Activated CD8-positive, alpha-beta memory T cell treated with anti-CD3 and anti-CD28 coated beads, Interleukin-2, amount 50 U/mL, for 1 hour (primary cell): ENCODE results near the gene DCANP1.

ENCODE experiments used
- DNase-seq: peaks from one replicate; pipeline ENCODE4 v3.0.0-alpha.2; 2020; ENCODE audit errors: extremely low read depth

DCANP1 gene

DNA sequence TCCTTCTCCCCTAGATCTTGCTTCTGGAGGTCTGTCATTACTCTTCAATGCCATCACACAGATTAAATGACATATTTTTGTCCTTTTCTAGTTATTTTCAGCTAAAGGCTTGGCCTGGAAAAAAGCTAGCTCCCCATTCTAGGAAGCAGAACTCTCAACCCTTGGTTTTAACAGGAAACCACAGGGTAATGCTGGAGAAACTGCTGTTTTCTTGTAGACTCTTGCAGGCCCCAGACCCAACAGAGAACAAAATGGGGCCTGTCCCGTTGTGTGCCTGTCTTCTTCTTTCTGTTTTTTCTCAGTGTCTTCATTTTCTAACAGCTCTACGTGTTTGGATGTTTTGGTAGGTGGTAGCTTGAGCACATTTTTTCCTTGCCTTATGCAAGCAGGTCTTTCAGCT, 21.5 kb downstream of the DCANP1 start:
- DNase-seq, result no peak

- DNase-seq, result no peak
Measured at GRCh38 chr5:135423846-135424168, 23.3 kb downstream of the DCANP1 start.

DNA sequence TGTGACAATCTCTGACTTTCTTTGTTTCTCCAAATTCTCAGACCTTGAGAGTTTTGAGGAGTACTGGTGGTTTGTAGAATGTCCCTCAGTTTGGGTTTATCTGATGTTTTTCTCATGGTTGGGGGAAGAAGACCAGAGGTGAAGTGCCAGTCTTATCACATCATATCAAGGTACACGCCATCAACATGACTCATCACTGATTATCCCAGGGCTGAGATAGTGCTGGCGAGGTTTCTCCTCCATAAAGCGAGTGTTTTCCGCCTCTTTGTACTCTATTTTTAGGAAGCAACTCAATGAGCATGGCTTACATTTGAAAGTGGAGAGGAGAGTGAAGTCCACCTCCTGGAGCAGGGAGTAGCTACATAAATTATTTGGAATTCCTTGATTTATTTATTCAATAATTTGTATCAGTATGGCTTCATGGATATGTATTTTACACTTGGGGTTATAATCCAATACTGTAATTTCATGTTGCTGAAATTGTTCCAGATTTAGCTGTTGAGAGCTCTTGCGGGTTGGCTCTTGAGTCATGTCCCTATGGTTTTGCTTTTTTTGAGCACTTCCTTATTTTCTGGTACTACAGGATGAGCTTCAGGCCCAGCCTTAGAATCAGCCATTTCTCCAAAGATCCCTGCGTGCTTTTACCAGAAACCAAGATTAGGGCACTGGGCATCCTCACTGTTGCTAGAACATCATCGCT, 23.9 kb downstream of the DCANP1 start:
- no peak for DNase-seq

- no peak for DNase-seq
Measured at GRCh38 chr5:135422419-135422818, 24.7 kb downstream of the DCANP1 start.

DNA sequence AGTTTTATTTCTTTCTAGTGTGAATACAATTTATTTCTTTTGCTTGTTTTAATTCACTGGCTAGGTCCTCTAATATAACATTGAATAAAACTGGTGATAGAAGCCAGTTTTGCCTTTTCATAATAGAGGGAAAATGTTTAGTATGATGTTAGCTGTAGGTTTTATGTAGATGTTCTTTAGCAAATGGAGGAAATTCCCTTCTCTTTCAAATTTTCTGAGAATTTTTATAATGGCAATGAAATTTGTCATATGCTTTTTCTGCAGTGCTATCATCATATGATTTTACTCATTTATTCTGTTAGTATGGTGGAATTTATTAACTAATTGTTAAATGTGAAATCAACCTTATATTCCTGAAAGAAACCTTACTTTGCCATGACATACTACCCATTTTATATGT, 30.1 kb downstream of the DCANP1 start:
- DNase-seq, result no peak

DNA sequence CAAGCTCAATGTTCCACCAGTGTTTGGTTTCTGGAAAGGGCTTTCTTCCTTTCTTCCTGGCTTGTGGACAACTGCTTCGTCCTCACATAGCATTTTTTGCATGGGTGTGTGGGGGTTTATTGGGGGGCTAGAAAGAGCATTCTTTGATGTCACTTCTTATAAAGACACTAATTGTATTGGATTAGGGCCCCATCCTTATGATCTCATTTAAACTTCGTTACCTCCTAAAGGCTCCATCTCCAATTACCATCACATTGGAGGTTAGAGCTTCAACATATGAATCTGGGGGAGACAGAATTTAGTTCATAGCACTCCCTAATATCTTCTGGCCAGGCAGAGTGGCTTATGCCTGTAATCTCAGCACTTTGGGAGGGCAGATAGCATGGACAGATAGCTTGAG, 42.1 kb downstream of the DCANP1 start:
- DNase-seq, result no peak

GRCh38 chr5:135402031-135402430, 45.1 kb downstream of the DCANP1 start:
- DNase-seq, result no peak

GRCh38 chr5:135400866-135401265, 46.3 kb downstream of the DCANP1 start:
- no peak for DNase-seq

DNA sequence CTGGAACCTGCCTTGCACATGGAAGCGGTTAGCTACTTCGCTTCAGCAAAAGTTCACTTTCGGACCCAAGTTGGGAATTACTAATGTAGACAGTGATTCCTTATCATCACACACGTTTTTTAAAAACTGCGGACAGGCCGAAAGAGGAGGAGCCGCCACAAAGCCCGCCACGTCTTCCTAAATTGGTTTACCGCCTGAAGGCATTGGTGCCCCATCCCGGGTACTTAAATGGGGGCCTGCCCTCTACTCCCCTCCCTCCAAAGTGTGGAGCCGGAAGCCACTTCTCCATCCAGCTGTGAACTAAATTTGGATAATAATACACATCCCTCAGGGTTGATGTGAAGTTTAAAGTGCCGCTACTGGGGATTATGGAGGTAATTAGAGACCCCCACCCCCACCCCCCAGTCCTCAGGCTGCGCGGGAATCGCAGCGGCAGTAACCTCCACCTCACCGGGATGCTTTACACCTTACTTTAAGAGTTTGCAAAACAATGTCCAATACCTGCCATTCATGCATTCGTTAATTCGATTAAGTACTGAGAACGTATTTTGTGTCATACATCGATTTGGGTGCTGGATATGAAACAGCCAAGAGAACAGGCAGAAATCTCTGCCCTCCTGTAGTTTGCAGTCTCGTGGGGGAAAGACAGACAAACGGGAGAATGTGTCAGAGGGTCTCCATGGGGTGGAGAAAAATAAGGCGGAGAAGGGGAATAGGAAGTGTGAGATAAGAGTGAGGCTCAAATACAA, 47.2 kb downstream of the DCANP1 start:
- DNase-seq, result no peak

DNA sequence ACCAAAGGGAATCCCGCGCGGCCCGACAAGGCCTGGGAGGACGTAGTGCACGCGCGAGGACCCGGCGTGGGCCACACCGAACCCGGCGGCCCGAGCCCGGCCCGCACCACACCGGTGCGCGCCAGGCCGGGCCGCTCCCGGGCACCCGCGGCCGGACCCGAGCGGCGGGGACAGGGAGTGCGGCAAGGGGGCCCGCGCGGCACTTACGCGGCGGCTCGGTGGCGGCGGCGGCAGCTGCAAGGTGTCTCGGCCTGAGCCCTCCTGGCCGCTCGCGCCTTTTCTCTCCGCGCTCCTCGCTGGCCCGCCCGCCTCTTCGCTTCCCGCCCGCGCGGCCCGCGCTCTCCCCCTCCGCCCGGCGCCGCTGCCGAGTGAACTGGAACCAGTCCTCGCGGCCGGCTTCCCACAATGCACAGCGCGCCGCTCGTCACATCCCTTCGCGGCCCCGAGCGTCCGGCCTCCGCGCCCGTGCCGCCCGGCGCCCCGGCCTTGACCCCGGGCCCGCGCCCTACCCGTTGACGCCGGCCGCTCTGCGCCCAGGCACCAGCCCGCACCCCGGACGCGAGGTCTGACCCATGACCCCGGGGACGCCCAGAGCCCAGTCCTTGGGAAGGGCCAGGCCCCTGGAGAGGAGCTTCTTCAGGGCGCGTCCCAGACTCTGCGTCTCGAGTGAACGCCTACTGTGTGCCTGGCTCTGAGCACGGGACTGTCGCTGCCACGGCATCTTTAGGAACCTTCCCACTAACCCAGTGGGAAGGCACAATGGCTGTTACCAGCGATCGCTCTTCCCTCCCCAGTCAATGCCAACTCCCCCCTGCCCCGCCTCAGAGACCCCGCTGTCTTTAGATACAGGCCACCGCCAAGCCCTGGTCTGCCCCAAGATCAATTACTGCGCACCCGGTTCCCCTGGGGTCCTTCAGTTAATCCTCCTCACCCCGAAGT, 48.0 kb downstream of the DCANP1 start, which contains the start of gene MACROH2A1:
Gene MACROH2A1 (minus strand): TSS at position 377 of the 939 bp plus-strand sequence. CDS start 10,138 bp downstream, outside the sequence.
- peak; percentile 38 for DNase-seq

DNA sequence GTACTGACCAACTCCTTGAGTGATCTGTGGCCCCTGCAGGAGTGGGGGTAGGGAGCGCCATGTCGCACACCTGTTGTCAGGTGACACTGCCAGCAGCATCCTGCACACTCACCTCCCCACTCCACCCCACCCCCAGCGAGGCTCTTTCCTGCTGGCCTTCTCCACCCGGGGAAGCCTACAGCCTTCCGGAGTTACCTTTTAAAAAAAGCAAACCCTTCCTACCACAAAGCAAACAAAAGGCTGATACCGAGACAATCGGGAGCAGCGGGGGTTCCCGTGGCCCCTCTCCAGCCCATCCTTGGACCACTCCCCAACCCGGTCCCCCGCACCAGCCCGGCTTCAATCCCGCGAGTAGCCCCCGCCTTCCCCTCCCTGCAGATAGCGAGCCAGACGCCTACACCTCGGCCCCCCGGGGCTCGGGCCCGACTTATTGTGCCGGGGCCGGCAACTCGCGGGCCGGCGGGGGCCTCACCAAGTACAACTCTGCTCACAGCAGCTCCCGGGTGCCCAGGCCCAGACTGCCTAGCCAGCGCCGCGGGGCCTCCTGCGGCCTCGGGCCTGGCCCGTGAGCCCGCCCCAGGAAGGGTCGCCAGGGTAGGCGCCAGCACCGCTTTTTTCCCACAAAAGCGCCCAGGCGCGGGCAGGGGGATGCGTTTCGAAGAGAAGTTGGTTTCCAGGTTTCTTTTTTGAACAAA, 48.8 kb downstream of the DCANP1 start:
- no peak for DNase-seq

- DNase-seq, result no peak
Measured at GRCh38 chr5:135397084-135397483, 50.1 kb downstream of the DCANP1 start.

DNA sequence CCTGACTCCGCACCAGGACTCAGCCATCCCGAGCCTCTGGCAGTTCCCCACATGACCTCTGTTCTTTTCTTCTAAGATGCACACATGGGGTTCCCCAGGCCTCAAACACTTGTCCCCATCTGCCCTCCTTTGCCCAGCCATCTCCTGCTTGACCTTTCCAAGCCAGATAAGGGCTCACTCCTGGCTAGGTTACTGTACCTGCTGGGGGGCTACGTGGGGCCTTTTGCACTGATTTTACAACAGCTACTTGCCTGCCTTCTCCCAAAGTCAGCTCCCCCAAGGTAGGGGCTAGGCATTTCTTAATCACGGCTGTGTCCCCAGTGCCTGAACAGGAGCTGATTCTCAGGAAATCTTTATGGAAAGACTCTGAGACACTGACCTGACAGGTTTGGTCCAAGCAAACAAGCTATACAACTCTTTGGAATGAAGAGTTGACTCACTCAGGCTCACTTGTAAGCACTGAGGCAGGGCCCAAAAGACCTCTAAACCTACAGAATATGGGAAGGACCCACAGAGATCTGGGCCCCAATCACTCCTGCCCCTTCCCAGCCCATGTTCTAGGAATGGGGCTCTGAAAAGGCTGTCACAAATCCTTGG, 50.6 kb downstream of the DCANP1 start:
- no peak for DNase-seq

GRCh38 chr5:135395866-135396265, 51.3 kb downstream of the DCANP1 start:
- DNase-seq, result no peak

DNA sequence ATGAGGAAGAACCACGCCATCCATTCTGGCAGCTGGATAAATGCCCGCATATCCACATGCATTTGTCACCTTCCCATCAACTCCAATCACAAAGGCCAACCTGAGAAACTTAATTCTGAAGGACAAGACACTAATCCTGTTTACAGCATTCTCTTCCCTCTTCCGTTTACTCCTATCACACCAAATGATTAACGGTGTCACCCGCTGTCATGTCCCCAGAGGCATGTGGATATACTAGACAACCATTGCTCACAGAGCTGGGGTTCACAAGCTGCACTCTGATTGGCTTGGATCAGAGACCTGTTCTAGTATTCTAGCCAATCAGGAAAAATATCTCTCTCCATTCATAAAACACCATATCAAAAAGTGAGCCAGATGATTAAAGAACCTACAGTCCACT, 51.7 kb downstream of the DCANP1 start:
- no peak for DNase-seq
